ENCODE measurements around the gene HIPK4.

DNA sequence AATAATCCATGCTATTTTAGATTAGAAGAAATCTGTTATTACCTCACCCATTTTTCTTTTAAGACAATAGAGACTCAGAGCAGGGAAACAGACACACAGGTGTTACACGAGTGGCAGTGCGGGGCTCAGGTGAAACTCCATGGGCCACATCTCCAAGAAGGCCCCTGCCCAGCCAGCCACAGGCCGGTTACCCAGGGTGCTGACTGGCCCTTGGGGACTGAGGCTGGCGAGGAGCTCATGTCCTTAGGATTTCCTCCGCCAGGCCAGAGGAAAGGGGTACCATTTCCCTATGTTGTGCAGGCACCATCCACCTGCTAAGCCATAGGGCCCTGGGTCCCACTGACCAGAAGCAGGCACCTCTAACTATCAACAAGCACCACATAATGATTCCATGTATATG lies 52.4 kb downstream of the HIPK4 start:
- TF ChIP-seq, protein P1, sequence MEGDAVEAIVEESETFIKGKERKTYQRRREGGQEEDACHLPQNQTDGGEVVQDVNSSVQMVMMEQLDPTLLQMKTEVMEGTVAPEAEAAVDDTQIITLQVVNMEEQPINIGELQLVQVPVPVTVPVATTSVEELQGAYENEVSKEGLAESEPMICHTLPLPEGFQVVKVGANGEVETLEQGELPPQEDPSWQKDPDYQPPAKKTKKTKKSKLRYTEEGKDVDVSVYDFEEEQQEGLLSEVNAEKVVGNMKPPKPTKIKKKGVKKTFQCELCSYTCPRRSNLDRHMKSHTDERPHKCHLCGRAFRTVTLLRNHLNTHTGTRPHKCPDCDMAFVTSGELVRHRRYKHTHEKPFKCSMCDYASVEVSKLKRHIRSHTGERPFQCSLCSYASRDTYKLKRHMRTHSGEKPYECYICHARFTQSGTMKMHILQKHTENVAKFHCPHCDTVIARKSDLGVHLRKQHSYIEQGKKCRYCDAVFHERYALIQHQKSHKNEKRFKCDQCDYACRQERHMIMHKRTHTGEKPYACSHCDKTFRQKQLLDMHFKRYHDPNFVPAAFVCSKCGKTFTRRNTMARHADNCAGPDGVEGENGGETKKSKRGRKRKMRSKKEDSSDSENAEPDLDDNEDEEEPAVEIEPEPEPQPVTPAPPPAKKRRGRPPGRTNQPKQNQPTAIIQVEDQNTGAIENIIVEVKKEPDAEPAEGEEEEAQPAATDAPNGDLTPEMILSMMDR (IDR thresholded peaks at IDR 0.05): no peak
- no peak for TF ChIP-seq EZH2 (IDR thresholded peaks at IDR 0.05)

All from neural progenitor cell (in vitro differentiated cells).